Heart left ventricle (tissue), 16 donors: ENCODE data around the gene ZNF514. TPM values are rescaled to one million over a fixed set of nuclear protein-coding genes. Genes with fewer than 3 reads are reported as not detected.

ENCODE experiments used
- ATAC-seq, 4 donors: fragments of 200-7000 bp; cut with Tn5 transposase; one replicate each; pipeline ENCODE4 v1.9.1; 2020 to 2022; ENCODE audit warnings: moderate library complexity in 4 of 4, mild to moderate bottlenecking in 3 of 4, moderate number of reproducible peaks in 1 of 4
- DNase-seq, 5 donors: peaks; one replicate each; pipeline ENCODE4 v3.0.0-alpha.2; 2020
- H3K27ac ChIP-seq, 12 donors: fragments of 200-600 bp; sonication (generic) in 4 of 12; one replicate each; pipeline versions ENCODE4 v1.5.0 to v1.8.0; 2016 to 2022; ENCODE audit warnings: mild to moderate bottlenecking in 2 of 12
- H3K27me3 ChIP-seq, 9 donors: fragments of 200-600 bp; sonication (generic) in 2 of 9; one replicate each; pipeline versions ENCODE4 v1.5.1 to v1.8.0; 2016 to 2022; ENCODE audit warnings: mild to moderate bottlenecking in 3 of 9
- H3K36me3 ChIP-seq, 9 donors: fragments of 200-600 bp; sonication (generic) in 2 of 9; one replicate each; pipeline versions ENCODE4 v1.5.0 to v1.8.0; 2018 to 2022; ENCODE audit warnings: mild to moderate bottlenecking in 2 of 9
- H3K4me1 ChIP-seq, 12 donors: fragments of 200-600 bp; sonication (generic) in 4 of 12; one replicate each; pipeline versions ENCODE4 v1.5.0 to v1.8.0; 2016 to 2022; ENCODE audit warnings: mild to moderate bottlenecking in 3 of 12
- H3K4me3 ChIP-seq, 12 donors: fragments of 200-600 bp; sonication (generic) in 4 of 12; one replicate each; pipeline versions ENCODE4 v1.5.0 to v1.8.0; 2017 to 2022; ENCODE audit warnings: mild to moderate bottlenecking in 9 of 12, moderate library complexity in 4 of 12
- H3K9me3 ChIP-seq, 12 donors: fragments of 200-600 bp; sonication (generic) in 4 of 12; one replicate each; pipeline versions ENCODE4 v1.5.0 to v1.8.0; 2016 to 2022; ENCODE audit warnings: mild to moderate bottlenecking in 1 of 12
- CTCF ChIP-seq, 12 donors: fragments of 200-600 bp; sonication (generic) in 4 of 12; IDR thresholded peaks; one replicate each; pipeline versions ENCODE4 v1.5.0 to v1.8.0; 2018 to 2022; ENCODE audit warnings: antibody characterized with exemption in 12 of 12, mild to moderate bottlenecking in 5 of 12
- POLR2A ChIP-seq, 2 donors: fragments of 450-650 bp; IDR thresholded peaks; one replicate each; pipeline ENCODE4 v1.6.1; 2017; ENCODE audit warnings: antibody characterized with exemption in 2 of 2, mild to moderate bottlenecking in 2 of 2, moderate library complexity in 2 of 2
- WGBS, 4 donors: extraction: QIAGEN DNeasy Blood & Tissue Kit in 2 of 4; methylation state at CpG; one replicate each; pipeline versions ENCODE4 v1.1.5 to v1.1.7; 2013 to 2018; 5-methylcytosine and 5-hydroxymethylcytosine counted together
- intact Hi-C, 10 donors: fragments of 100-400 bp; cut with DNase I; formaldehyde crosslinking; loops; one replicate each; pipeline versions ENCODE4 v1.11.1 to v1.14.2; 2022
- long read RNA-seq, 3 donors: library from polyadenylated mRNA; unstranded; transcript quantifications; one replicate each; pipeline ENCODE4 v2.0.0, GENCODE V29; 2020 to 2021
- polyA plus RNA-seq, 2 donors: library from polyadenylated mRNA; stranded (reverse); fragments of 200-250 nt; gene quantifications; one replicate each; pipeline ENCODE4 v1.2.3, GENCODE V29; 2013
- total RNA-seq, 9 donors: library from RNA; depleted of rRNA in 2 of 9; stranded (reverse); fragments of >200 nt in 2 of 9; fragmentation: NEBNext Ultra II Directional in 3 of 9; extraction: Animal tissue kit (Norgen Biotek cat#: 25700) in 3 of 9; gene quantifications; one replicate each; pipeline versions ENCODE4 v1.1.0 to v1.2.4, GENCODE V29; 2016 to 2023
- donor health status: ischemic (EF 13 %, LVEDD 7.1; RV severe dilation, severe dysfunction).
- donor health status: healthy with polysubstance abuse.
- donor health status: DM: no; HTN: yes; CAD: no.
- donor health status: DM: no; HTN: no; CAD: no.
- donor health status: ischemic (EF 25% LVEDD 6.9; RV normal size, moderate dysfunction).
- donor health status: ischemic (EF 25% LVEDD 5.7; RV mildly dilated, moderate dysfunction).
- donor health status: healthy.
- donor health status: DM: yes; HTN: yes; CAD: no.
- donor health status: ischemic (EF 35%, LVEDD 5.7; RV mildly dilated, moderate dysfunction).
- donor health status: nonischemic (EF 11% LVEDD 7.7; RV severe dilation, severe dysfunction).
- donor health status: DM: yes; HTN: yes; CAD: no.
- donor health status: PGD.
- donor health status: ischemic (EF 29% LVEDD 5.4; RV normal size, mild dysfunction).
- donor health status: nonischemic (EF 23%, LVEDD 6.1; RV moderate dilation, normal function).

The ZNF514 gene
- total RNA-seq: 10 to 100 TPM in 6 of 9 donors, 1 to 10 TPM in 3; 6.1 to 16.8 (median 11.2) TPM
- 10 to 100 TPM in 1 of 2 donors, 1 to 10 TPM in 1; 7.4 to 11.9 TPM for polyA plus RNA-seq
- long read RNA-seq, donor 1, partial matches to known transcripts: 0 of 9 reads
- long read RNA-seq, donor 1, other reads (novel, unspliced or antisense): 7 of 9 reads
- long read RNA-seq, donor 2, partial matches to known transcripts: 1 of 17 reads
- long read RNA-seq, donor 2, other reads (novel, unspliced or antisense): 10 of 17 reads
- long read RNA-seq, donor 3, partial matches to known transcripts: 0 of 7 reads
- long read RNA-seq, donor 3, other reads (novel, unspliced or antisense): 6 of 7 reads

- Histone ChIP-seq H3K9me3 (peaks cover 0 to 10% (median 0%) of the 10 kb centered on the region in 12 donors), H3K4me1 (peaks cover 5 to 36% (median 22%) of the 10 kb centered on the region in 12 donors), H3K36me3 (peaks cover 0 to 22% (median 15%) of the 10 kb centered on the region in 9 donors), H3K27ac (peak within 1 kb of the TSS; percentile 35 to 91 (median 80)), H3K27me3 (no peaks in the 10 kb centered on the region), H3K4me3 (peak within 1 kb of the TSS; percentile 50 to 93 (median 81))
- DNase-seq: peak; percentile 79 to 90 (median 87)
- intact Hi-C loops: loop anchor here in 4 of 10 donors (2.0 to 5.0 kb wide), 3 partner anchors 37 to 47 kb away; partner anchors contain the start of genes MRPS5 (in 3 of the 4) and ZNF892 (in 1 of the 4)
- TF ChIP-seq CTCF (IDR thresholded peaks at IDR 0.05) (no peak), POLR2A (IDR thresholded peaks at IDR 0.05) (peak in 1 of 2 donors; percentile 33)
- ATAC-seq: peak; percentile 68 to 93 (median 91)
- WGBS, 4 donors: 8 to 30% (median 17%) methylated on average over 19 to 64 of the region's 64 CpGs
Observed at GRCh38 chr2:95159690-95160449, at the start of gene ZNF514. TSS of gene ZNF514 (minus strand) at chr2:95159848. CDS start at chr2:95153253, 6,595 bp downstream.

GRCh38 chr2:95208106-95208505 is 48.5 kb upstream of the ZNF514 start:
- intact Hi-C loops: loop anchor here in 5 of 10 donors (5.0 to 10.0 kb wide), 5 partner anchors 41 to 131 kb away; partner anchors contain the start of genes MRPS5 (in 2 of the 5) and ZNF2 (in 1 of the 5)
- H3K27me3 ChIP-seq: no peaks in the 10 kb centered on the region
- WGBS, 4 donors: 66 to 76% (median 71%) methylated on average over 6 of the region's 6 CpGs
- peak overlapping the region; percentile 57 to 94 (median 78) for H3K4me3 ChIP-seq
- H3K4me1 ChIP-seq: peaks cover 0 to 21% (median 10%) of the 10 kb centered on the region in 12 donors
- peak overlapping the region in 4 of 12 donors; percentile 86 to 95 (median 94) for H3K27ac ChIP-seq
- TF ChIP-seq POLR2A (IDR thresholded peaks at IDR 0.05) (no peak), CTCF (IDR thresholded peaks at IDR 0.05) (no peak)
- DNase-seq: no peak
- H3K9me3 ChIP-seq: peaks cover 0 to 42% (median 31%) of the 10 kb centered on the region in 12 donors
- H3K36me3 ChIP-seq: peaks cover 0 to 35% (median 19%) of the 10 kb centered on the region in 9 donors
- ATAC-seq: no peak

GRCh38 chr2:95207111-95207961 is 47.7 kb upstream of the ZNF514 start, which contains the start of gene ZNF892:
TSS of gene ZNF892 (plus strand) at chr2:95207521. CDS start at chr2:95207816, 295 bp downstream.
- intact Hi-C loops: loop anchor here in 7 of 10 donors (1.0 to 10.0 kb wide), 8 partner anchors 40 to 130 kb away; partner anchors contain the start of genes ZNF2 (in 5 of the 7) and MRPS5 (in 2 of the 7)
- Histone ChIP-seq H3K36me3 (peaks cover 0 to 28% (median 11%) of the 10 kb centered on the region in 9 donors), H3K4me3 (peak within 1 kb of the TSS; percentile 57 to 94 (median 78)), H3K27ac (peak within 1 kb of the TSS; percentile 19 to 96 (median 92)), H3K27me3 (no peaks in the 10 kb centered on the region), H3K4me1 (peaks cover 0 to 21% (median 10%) of the 10 kb centered on the region in 12 donors), H3K9me3 (peaks cover 0 to 34% (median 23%) of the 10 kb centered on the region in 12 donors)
- peak; percentile 97 to 99 (median 99) for ATAC-seq
- peak in 1 of 2 donors; percentile 67 for TF ChIP-seq POLR2A (IDR thresholded peaks at IDR 0.05)
- peak in 11 of 12 donors; percentile 12 to 70 (median 53) for TF ChIP-seq CTCF (IDR thresholded peaks at IDR 0.05)
- peak; percentile 91 to 95 (median 94) for DNase-seq
- WGBS, 4 donors: 1% methylated on average over 36 to 74 of the region's 74 CpGs
